AG04449 (cell line): ENCODE data around the gene ERFE.

Experiments used
- CTCF ChIA-PET: fragments of 350-600 bp; formaldehyde crosslinking; extraction: SDS; loops from one replicate; lab custom pipeline; 2021; ENCODE audit warnings: antibody characterized with exemption; lab: Yijun Ruan, JAX
- POLR2A ChIA-PET: fragments of 400-600, 350-600 bp; formaldehyde crosslinking; extraction: SDS; loops from one replicate; lab custom pipeline; 2020; ENCODE audit warnings: antibody characterized with exemption, inconsistent platforms; lab: Yijun Ruan, JAX
- DNase-seq: peaks from one replicate; pipeline ENCODE4 v3.0.0-alpha.2; 2010; ENCODE audit warnings: low read depth, low spot score
- H3K4me3 ChIP-seq: 2 replicates; pipeline ENCODE4 v1.5.1; 2011; ENCODE audit warnings: low read depth, mild to moderate bottlenecking, control low read depth, low read length
- CTCF ChIP-seq: IDR thresholded peaks from one replicate; pipeline ENCODE4 v1.5.1; 2011; ENCODE audit warnings: mild to moderate bottlenecking, moderate library complexity, low read length, control low read depth, inconsistent platforms; ENCODE audit not compliant: insufficient read depth; ENCODE audit errors: missing control alignments

ERFE gene

GRCh38 chr2:238144262-238144661, 14.5 kb upstream of the ERFE start:
- TF ChIP-seq CTCF = no peak
- ChIA-PET CTCF (interaction anchor here (2.3 kb wide), 1 partner anchor 221 kb away, joined by 7 read pairs; no protein-coding TSS in a partner anchor), POLR2A (no interaction called here)
- DNase-seq = no peak
- no peak overlapping the region for H3K4me3 ChIP-seq

GRCh38 chr2:238145046-238145445, 13.7 kb upstream of the ERFE start:
- ChIA-PET POLR2A (no interaction called here), CTCF (interaction anchor here (0.9 kb wide), 1 partner anchor 118 kb away, joined by 3 read pairs; no protein-coding TSS in a partner anchor)

GRCh38 chr2:238145851-238146250, 12.9 kb upstream of the ERFE start:
- CTCF ChIA-PET = no interaction called here
- POLR2A ChIA-PET = no interaction called here

More at GRCh38 chr2:238145046-238145445, 13.7 kb upstream of the ERFE start:
- no peak for DNase-seq
- TF ChIP-seq CTCF = no peak
- no peak overlapping the region for H3K4me3 ChIP-seq

GRCh38 chr2:238146884-238147544, 11.8 kb upstream of the ERFE start:
- ChIA-PET POLR2A (no interaction called here), CTCF (interaction anchor here (1.3 to 1.4 kb wide), 2 partner anchors 12 to 288 kb away, joined by 3 to 4 read pairs; partner anchors contain the start of gene ERFE)
- TF ChIP-seq CTCF = no peak
- H3K4me3 ChIP-seq = no peak overlapping the region
- DNase-seq = no peak

More at GRCh38 chr2:238145851-238146250, 12.9 kb upstream of the ERFE start:
- no peak overlapping the region for H3K4me3 ChIP-seq
- DNase-seq = no peak
- TF ChIP-seq CTCF = no peak

GRCh38 chr2:238148981-238149380, 9.8 kb upstream of the ERFE start:
- TF ChIP-seq CTCF = no peak
- no peak overlapping the region for H3K4me3 ChIP-seq
- CTCF ChIA-PET = interaction anchor here (1.4 kb wide), 1 partner anchor 10 kb away, joined by 3 read pairs; no protein-coding TSS in a partner anchor
- no peak for DNase-seq
- POLR2A ChIA-PET = no interaction called here

GRCh38 chr2:238149841-238150572, 8.8 kb upstream of the ERFE start:
- no peak for TF ChIP-seq CTCF
- DNase-seq = no peak
- ChIA-PET POLR2A (no interaction called here), CTCF (interaction anchor here (1.4 to 1.8 kb wide), 2 partner anchors 11 kb away, joined by 3 to 6 read pairs; no protein-coding TSS in a partner anchor)
- H3K4me3 ChIP-seq = no peak overlapping the region
